ENCODE measurements around the gene CCDC90B.

Gene CCDC90B

DNA sequence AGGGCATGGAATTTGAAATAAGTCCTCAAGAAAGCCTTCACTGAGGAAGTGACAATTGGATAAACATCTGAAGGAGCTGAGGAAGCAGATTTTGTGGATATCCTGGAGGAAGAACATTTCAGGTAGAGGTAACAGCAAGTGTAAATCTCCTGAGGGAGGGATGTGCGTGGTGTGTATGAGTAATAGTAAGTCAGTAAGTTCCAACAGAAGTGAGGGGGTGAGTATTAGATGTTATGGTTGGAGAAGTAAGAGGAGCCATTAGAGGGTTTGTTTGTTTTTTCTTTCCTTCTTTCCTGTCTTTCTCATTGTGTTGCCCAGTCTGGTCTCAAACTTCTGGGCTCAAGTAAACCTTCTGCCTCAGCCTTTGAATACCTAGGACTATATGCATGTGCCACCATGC is 63.7 kb downstream of the CCDC90B start:
- DNase-seq, result no peak

GRCh38 chr11:83221694-83222093 is 64.5 kb downstream of the CCDC90B start:
- DNase-seq, result no peak

DNA sequence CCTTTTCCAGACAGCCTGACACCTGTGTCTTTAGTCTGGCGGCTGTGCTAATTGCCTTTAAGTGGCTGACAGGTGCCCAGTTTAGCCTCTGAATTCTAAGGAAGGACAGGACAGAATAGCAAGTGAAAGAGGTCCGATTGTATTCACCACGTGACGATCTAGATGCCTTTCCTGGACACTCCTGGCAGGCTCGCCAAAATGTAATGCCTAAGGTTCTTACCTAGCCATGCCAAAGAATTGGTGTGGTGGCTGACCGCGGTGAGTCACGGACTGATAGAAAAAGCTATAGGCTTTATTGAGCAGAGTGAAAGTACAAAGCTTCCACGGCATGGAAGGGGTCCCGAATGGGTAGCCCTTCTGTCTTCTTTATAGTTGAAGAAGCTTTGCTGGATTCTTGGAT is 65.9 kb downstream of the CCDC90B start:
- DNase-seq, result no peak

DNA sequence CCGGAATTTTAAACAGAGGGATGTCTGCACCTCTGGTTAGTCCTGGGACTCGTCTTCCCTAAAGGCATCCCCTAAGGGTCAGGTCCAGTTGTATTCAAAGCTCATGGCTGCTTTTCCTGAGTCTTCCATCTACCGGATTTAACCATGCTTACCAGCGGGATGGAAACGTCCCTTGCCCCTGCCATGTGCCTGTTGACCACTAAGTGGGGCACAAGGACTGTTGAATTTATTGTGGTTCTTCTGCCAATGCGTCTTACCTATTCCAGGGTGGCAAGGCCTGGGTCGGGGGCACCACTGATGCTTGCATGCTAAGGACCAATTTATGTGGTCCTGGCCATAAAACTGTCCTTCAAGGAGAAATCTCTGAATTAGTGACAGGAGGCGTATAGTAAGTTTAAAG is 67.1 kb downstream of the CCDC90B start:
- DNase-seq, result no peak
